ENCODE measurements around the gene IDH3G. TPM values are rescaled to one million over a fixed set of nuclear protein-coding genes. Genes with fewer than 3 reads are reported as not detected.
A peak's percentile ranks its signal among the peaks of the same experiment; 100 is the strongest.
"Not testable (repeated sequence)": the region's sequence is repeated elsewhere in the genome, so short reads cannot be mapped to it uniquely, and the experiment has no call there.

Gene IDH3G
- total RNA-seq, 1 experiment from 2014 or later = 89.4 TPM

DNA sequence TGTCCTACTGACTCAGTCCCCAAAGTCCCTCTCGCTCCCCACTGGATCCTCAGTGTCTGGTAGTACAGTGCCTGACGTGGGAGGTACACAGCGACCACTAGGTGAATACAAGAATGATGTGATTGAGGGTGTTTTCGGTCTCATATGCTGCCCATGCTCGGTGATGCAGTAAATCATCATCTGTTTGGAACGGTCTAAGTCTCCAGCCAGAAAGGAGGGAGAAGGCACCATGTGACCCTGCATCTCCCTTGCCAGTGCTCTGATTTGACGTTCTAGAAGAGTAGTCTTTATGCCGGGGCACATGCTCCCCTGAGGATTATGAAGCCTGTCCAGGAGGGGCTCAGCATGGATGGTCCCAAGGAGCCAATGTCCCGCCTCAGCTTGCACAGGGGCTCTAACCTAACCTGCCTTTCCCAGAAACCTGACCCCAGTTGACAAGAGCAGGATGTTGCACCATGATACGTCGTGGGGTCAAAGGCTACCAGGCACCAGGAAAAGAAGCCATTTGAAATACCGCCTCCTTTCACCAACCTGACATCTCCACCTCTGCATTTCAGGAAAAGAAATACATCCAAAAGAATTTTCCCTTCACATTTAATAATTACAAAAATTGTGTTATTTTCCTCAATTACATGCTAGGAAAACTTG, 43.9 kb downstream of the IDH3G start:
- ATAC-seq = 0 out of 2 replicates have a peak, but pooled peaks have one; percentile 17
- in situ Hi-C loops (cut with HindIII; ENCODE audit: low pct_unique_long_range_greater_than_20kb, low sequenced_read_pairs) = no loop called here

DNA sequence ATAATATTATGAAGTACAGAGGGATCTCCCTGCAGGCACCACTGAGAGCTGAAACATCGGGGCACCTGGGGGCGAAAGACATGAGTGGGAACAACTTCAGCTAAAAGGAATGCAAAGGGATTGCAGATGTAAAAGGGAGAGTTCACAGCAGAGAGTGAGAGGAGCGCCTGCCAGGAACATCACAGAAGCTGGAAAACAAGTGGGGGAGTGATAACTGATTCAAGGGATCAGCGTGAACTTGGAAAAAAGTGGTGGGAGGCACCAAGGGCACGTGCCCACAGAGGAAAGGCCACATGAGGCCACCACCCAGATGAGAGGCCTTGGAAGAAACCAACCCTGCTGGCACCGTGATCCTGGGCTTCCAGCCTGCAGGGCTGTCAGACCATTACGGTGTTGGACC, 45.2 kb downstream of the IDH3G start:
- ATAC-seq; in situ Hi-C loops (cut with HindIII; ENCODE audit: low pct_unique_long_range_greater_than_20kb, low sequenced_read_pairs); H3K36me3 ChIP-seq (ENCODE audit: control insufficient read depth, insufficient read depth, low read length); H3K9me3 ChIP-seq (ENCODE audit: control insufficient read depth, insufficient read depth, low read depth, low read length); BruUV-seq (replicated peaks); DNase-seq (ENCODE audit: low read depth, low spot score); POLR2A ChIA-PET; intact Hi-C loops (cut with micrococcal nuclease; ENCODE audit: unreplicated experiment); H3K4me1 ChIP-seq (ENCODE audit: control insufficient read depth, insufficient read depth, low read length); H3K4me3 ChIP-seq (ENCODE audit: low read depth in 2 of 2, low read length in 2 of 2); H3K27ac ChIP-seq (ENCODE audit: low read length); H3K27me3 ChIP-seq (ENCODE audit: control insufficient read depth, insufficient read depth, low read length); CTCF ChIA-PET: not testable (repeated sequence)

More for the DNA sequence above, 43.9 kb downstream of the IDH3G start:
- no TSS peak for BruUV-seq (replicated peaks)
- no peaks in the 10 kb centered on the region for H3K4me1 ChIP-seq (ENCODE audit: control insufficient read depth, insufficient read depth, low read length)
- TF ChIP-seq SIN3A (IDR thresholded peaks at IDR 0.05; ENCODE audit: borderline replicate concordance, insufficient read depth, low read depth, low read length) (no peak), POLR2AphosphoS5 (IDR thresholded peaks at IDR 0.05; ENCODE audit: low read depth, low read length) (no peak), TCF7L2 (IDR thresholded peaks at IDR 0.05; ENCODE audit: low read depth, low read length) (no peak)
- TF ChIP-seq, protein P1, sequence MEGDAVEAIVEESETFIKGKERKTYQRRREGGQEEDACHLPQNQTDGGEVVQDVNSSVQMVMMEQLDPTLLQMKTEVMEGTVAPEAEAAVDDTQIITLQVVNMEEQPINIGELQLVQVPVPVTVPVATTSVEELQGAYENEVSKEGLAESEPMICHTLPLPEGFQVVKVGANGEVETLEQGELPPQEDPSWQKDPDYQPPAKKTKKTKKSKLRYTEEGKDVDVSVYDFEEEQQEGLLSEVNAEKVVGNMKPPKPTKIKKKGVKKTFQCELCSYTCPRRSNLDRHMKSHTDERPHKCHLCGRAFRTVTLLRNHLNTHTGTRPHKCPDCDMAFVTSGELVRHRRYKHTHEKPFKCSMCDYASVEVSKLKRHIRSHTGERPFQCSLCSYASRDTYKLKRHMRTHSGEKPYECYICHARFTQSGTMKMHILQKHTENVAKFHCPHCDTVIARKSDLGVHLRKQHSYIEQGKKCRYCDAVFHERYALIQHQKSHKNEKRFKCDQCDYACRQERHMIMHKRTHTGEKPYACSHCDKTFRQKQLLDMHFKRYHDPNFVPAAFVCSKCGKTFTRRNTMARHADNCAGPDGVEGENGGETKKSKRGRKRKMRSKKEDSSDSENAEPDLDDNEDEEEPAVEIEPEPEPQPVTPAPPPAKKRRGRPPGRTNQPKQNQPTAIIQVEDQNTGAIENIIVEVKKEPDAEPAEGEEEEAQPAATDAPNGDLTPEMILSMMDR (IDR thresholded peaks at IDR 0.05) = no peak
- TF ChIP-seq, protein P2, sequence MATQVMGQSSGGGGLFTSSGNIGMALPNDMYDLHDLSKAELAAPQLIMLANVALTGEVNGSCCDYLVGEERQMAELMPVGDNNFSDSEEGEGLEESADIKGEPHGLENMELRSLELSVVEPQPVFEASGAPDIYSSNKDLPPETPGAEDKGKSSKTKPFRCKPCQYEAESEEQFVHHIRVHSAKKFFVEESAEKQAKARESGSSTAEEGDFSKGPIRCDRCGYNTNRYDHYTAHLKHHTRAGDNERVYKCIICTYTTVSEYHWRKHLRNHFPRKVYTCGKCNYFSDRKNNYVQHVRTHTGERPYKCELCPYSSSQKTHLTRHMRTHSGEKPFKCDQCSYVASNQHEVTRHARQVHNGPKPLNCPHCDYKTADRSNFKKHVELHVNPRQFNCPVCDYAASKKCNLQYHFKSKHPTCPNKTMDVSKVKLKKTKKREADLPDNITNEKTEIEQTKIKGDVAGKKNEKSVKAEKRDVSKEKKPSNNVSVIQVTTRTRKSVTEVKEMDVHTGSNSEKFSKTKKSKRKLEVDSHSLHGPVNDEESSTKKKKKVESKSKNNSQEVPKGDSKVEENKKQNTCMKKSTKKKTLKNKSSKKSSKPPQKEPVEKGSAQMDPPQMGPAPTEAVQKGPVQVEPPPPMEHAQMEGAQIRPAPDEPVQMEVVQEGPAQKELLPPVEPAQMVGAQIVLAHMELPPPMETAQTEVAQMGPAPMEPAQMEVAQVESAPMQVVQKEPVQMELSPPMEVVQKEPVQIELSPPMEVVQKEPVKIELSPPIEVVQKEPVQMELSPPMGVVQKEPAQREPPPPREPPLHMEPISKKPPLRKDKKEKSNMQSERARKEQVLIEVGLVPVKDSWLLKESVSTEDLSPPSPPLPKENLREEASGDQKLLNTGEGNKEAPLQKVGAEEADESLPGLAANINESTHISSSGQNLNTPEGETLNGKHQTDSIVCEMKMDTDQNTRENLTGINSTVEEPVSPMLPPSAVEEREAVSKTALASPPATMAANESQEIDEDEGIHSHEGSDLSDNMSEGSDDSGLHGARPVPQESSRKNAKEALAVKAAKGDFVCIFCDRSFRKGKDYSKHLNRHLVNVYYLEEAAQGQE (IDR thresholded peaks at IDR 0.05; ENCODE audit: insufficient read depth in 1 of 2, low read depth in 2 of 2, low read length in 1 of 2) = no peak
- H3K4me3 ChIP-seq (ENCODE audit: low read depth in 2 of 2, low read length in 2 of 2) = no peak overlapping the region
- intact Hi-C loops (cut with micrococcal nuclease; ENCODE audit: unreplicated experiment) = no loop called here
- CTCF ChIA-PET = no interaction called here
- POLR2A ChIA-PET = no interaction called here
- H3K27me3 ChIP-seq (ENCODE audit: control insufficient read depth, insufficient read depth, low read length) = no peaks in the 10 kb centered on the region
- H3K27ac ChIP-seq (ENCODE audit: low read length) = no peak overlapping the region
- no peak for DNase-seq (ENCODE audit: low read depth, low spot score)
- H3K36me3 ChIP-seq (ENCODE audit: control insufficient read depth, insufficient read depth, low read length) = no peaks in the 10 kb centered on the region
- no peaks in the 10 kb centered on the region for H3K9me3 ChIP-seq (ENCODE audit: control insufficient read depth, insufficient read depth, low read depth, low read length)

DNA sequence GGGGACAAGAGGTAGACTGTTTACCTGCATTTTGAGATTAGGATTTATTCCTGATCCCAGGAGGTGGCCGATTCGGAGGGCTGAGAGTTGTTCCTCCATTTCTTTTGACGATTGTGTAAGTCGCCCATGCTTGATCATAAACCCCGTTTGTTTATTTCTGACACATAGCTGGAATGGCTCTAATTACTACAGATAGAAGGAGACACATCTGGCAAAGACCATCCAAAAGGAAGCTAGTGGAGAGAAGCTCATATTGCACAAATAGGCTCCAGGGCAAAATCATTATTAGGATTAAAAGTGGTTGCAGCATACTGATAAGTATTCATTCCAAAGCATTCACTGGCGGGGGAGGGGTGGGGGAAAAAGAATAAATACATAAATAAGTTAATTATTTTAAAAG, 47.2 kb downstream of the IDH3G start:
- H3K4me3 ChIP-seq (ENCODE audit: low read depth in 2 of 2, low read length in 2 of 2); DNase-seq (ENCODE audit: low read depth, low spot score); CTCF ChIA-PET; POLR2A ChIA-PET; in situ Hi-C loops (cut with HindIII; ENCODE audit: low pct_unique_long_range_greater_than_20kb, low sequenced_read_pairs); H3K27ac ChIP-seq (ENCODE audit: low read length); H3K9me3 ChIP-seq (ENCODE audit: control insufficient read depth, insufficient read depth, low read depth, low read length); ATAC-seq; H3K27me3 ChIP-seq (ENCODE audit: control insufficient read depth, insufficient read depth, low read length); intact Hi-C loops (cut with micrococcal nuclease; ENCODE audit: unreplicated experiment); H3K4me1 ChIP-seq (ENCODE audit: control insufficient read depth, insufficient read depth, low read length); H3K36me3 ChIP-seq (ENCODE audit: control insufficient read depth, insufficient read depth, low read length); BruUV-seq (replicated peaks): not testable (repeated sequence)
